Osteoblast (primary cell): ENCODE results near the gene MYOM1. TPM values are rescaled to one million over a fixed set of nuclear protein-coding genes. Genes with fewer than 3 reads are reported as not detected.
"Not testable (repeated sequence)": the region's sequence is repeated elsewhere in the genome, so short reads cannot be mapped to it uniquely, and the experiment has no call there.

Experiments used
- DNase-seq: peaks from one replicate; pipeline ENCODE4 v3.0.0; 2011; ENCODE audit warnings: low spot score, mixed read lengths; ENCODE audit not compliant: insufficient read length; ENCODE audit errors: missing footprints
- H2AFZ ChIP-seq: 2 replicates; pipeline ENCODE4 v1.6.0; 2011; ENCODE audit warnings: mild to moderate bottlenecking, low read length
- H3K27ac ChIP-seq: 2 replicates; pipeline ENCODE4 v1.5.1; 2011; ENCODE audit warnings: mild to moderate bottlenecking, low read depth, low read length, moderate library complexity
- H3K27me3 ChIP-seq: 2 replicates; pipeline ENCODE4 v1.6.0; 2012; ENCODE audit warnings: mild to moderate bottlenecking, control low read depth, inconsistent platforms, low read length, moderate library complexity; ENCODE audit not compliant: insufficient read depth
- H3K36me3 ChIP-seq: 2 replicates; pipeline ENCODE4 v1.5.1; 2011; ENCODE audit warnings: mild to moderate bottlenecking, low read length, control low read depth, moderate library complexity; ENCODE audit not compliant: insufficient read depth
- H3K4me1 ChIP-seq: 2 replicates; pipeline ENCODE4 v1.5.1; 2011; ENCODE audit warnings: mild to moderate bottlenecking, low read length, control low read depth, moderate library complexity; ENCODE audit not compliant: insufficient read depth
- H3K4me2 ChIP-seq: 2 replicates; pipeline ENCODE4 v1.6.0; 2011; ENCODE audit warnings: mild to moderate bottlenecking, low read length; ENCODE audit not compliant: insufficient read depth
- H3K4me3 ChIP-seq: fragments of 200-600 bp; sonication (generic); 3 replicates; pipeline ENCODE4 v1.5.1; 2012; ENCODE audit warnings: mild to moderate bottlenecking, low read length, inconsistent platforms; ENCODE audit not compliant: insufficient read depth
- H3K79me2 ChIP-seq: 2 replicates; pipeline ENCODE4 v1.6.0; 2012; ENCODE audit warnings: mild to moderate bottlenecking, low read length, control low read depth, inconsistent platforms; ENCODE audit not compliant: insufficient read depth
- H3K9me3 ChIP-seq: 2 replicates; pipeline ENCODE4 v1.5.1; 2011; ENCODE audit warnings: low read depth, low read length, control low read depth
- H4K20me1 ChIP-seq: 2 replicates; pipeline ENCODE4 v1.6.0; 2012; ENCODE audit warnings: mild to moderate bottlenecking, low read length, control low read depth; ENCODE audit not compliant: insufficient read depth
- total RNA-seq: library from RNA; depleted of rRNA; stranded (reverse); fragments of >200 nt; gene quantifications from 2 replicates; pipeline ENCODE4 v1.2.3, GENCODE V29; 2012
- TF ChIP-seq, protein P1 (sequence below): IDR thresholded peaks from 2 replicates; pipeline ENCODE4 v1.5.1; 2011; ENCODE audit warnings: mild to moderate bottlenecking, low read depth, low read length, moderate library complexity; ENCODE audit errors: extremely low read depth

Gene MYOM1
- total RNA-seq, 1 donor: 1.8 TPM

DNA sequence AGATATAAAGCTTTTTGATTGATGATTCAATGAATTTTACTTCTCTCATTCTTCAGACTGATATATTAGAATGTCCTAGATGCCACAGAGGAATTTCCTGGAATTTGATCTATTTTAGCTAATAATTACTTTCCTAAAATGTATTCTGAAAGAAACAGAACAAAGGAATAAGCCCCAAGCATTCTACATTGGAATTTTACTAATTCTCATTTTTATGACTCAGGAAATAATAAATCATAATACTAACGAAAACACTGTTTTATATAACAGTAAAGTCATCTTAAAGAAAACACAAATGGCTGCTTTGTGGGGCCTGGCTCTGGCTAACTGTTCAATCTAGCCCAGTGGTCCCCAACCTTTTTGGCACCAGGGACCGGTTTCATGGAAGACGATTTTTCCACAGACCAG, 138.2 kb downstream of the MYOM1 start:
- no peak overlapping the region for H2AFZ ChIP-seq
- H4K20me1 ChIP-seq: no peaks in the 10 kb centered on the region
- H3K4me2 ChIP-seq: no peak overlapping the region
- no peaks in the 10 kb centered on the region for H3K36me3 ChIP-seq
- H3K27ac ChIP-seq: no peak overlapping the region
- no peaks in the 10 kb centered on the region for H3K4me1 ChIP-seq
- no peaks in the 10 kb centered on the region for H3K27me3 ChIP-seq
- DNase-seq: no peak
- no peaks in the 10 kb centered on the region for H3K79me2 ChIP-seq
- TF ChIP-seq, protein P1, sequence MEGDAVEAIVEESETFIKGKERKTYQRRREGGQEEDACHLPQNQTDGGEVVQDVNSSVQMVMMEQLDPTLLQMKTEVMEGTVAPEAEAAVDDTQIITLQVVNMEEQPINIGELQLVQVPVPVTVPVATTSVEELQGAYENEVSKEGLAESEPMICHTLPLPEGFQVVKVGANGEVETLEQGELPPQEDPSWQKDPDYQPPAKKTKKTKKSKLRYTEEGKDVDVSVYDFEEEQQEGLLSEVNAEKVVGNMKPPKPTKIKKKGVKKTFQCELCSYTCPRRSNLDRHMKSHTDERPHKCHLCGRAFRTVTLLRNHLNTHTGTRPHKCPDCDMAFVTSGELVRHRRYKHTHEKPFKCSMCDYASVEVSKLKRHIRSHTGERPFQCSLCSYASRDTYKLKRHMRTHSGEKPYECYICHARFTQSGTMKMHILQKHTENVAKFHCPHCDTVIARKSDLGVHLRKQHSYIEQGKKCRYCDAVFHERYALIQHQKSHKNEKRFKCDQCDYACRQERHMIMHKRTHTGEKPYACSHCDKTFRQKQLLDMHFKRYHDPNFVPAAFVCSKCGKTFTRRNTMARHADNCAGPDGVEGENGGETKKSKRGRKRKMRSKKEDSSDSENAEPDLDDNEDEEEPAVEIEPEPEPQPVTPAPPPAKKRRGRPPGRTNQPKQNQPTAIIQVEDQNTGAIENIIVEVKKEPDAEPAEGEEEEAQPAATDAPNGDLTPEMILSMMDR: no peak
- no peaks in the 10 kb centered on the region for H3K9me3 ChIP-seq
- no peak overlapping the region for H3K4me3 ChIP-seq

DNA sequence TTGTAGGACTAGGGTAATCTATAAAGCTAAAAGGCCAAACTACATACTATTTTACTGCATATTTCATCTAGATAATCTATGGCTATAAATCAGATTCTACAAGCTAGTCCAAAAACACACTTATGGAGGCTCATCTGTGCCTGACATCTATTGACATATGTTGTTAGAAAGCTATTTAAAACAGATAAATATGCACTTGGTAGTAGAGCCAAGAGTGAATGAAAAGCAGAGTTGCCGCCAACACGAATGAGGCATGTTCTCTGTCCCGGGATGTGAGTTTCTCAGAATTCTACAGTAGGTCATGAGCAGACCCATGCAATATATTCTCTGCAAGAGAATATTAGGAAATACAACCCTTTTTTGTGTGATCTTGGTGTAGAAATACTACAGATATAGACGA, 140.1 kb downstream of the MYOM1 start:
- H3K4me3 ChIP-seq: no peak overlapping the region
- H3K79me2 ChIP-seq: no peaks in the 10 kb centered on the region
- no peak overlapping the region for H3K27ac ChIP-seq
- no peak overlapping the region for H3K4me2 ChIP-seq
- no peak for DNase-seq
- no peaks in the 10 kb centered on the region for H3K27me3 ChIP-seq
- no peak overlapping the region for H2AFZ ChIP-seq
- H3K9me3 ChIP-seq: no peaks in the 10 kb centered on the region
- H3K36me3 ChIP-seq: no peaks in the 10 kb centered on the region
- no peaks in the 10 kb centered on the region for H4K20me1 ChIP-seq
- H3K4me1 ChIP-seq: no peaks in the 10 kb centered on the region
- TF ChIP-seq, protein P1: no peak

DNA sequence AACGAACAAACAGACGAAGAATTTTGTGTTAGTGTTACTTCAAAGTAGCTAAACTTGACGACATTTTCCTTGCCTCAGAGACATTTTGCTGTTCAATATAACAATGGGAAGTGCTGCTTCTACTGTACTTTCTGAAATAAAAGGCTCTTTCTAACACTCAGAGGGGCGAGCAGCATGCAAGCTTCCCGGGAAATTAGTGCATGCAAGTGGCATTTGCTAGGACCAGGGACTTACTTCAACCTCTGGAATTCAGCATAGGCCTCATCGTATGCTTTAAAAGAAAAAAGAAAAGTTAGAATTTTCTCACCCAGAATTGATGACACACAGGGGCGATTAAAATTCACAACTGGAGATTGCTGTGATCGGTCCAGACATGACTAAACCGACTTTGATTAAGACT, 144.3 kb downstream of the MYOM1 start:
- H4K20me1 ChIP-seq: no peaks in the 10 kb centered on the region
- H3K27me3 ChIP-seq: no peaks in the 10 kb centered on the region
- H2AFZ ChIP-seq: no peak overlapping the region
- no peaks in the 10 kb centered on the region for H3K36me3 ChIP-seq
- no peak overlapping the region for H3K4me3 ChIP-seq
- TF ChIP-seq, protein P1: no peak
- no peaks in the 10 kb centered on the region for H3K79me2 ChIP-seq
- H3K4me1 ChIP-seq: no peaks in the 10 kb centered on the region
- no peak overlapping the region for H3K27ac ChIP-seq
- H3K4me2 ChIP-seq: no peak overlapping the region
- DNase-seq: no peak
- H3K9me3 ChIP-seq: no peaks in the 10 kb centered on the region

DNA sequence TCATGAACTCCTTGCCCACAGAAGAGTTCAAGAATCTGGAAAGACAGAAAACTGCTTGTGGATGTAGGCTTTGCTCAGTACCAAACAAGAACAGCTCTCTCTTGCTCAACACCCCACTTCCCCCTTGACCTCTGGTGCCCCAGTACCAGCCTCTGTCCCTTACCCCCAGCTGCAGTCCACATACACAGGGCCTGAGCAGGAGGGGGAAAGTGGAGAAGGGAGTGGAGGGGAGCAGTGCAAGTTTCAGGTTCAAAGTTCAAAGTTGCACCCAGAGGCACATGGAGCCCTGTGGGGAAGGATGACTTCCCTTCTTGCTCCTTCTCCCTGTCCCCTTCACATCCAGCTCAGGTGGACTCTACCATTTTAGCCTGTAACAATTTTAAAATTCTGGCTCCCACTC, 145.7 kb downstream of the MYOM1 start:
- no peaks in the 10 kb centered on the region for H3K4me1 ChIP-seq
- H4K20me1 ChIP-seq: no peaks in the 10 kb centered on the region
- TF ChIP-seq, protein P1: no peak
- no peaks in the 10 kb centered on the region for H3K36me3 ChIP-seq
- DNase-seq: no peak
- H3K9me3 ChIP-seq: no peaks in the 10 kb centered on the region
- no peak overlapping the region for H2AFZ ChIP-seq
- no peak overlapping the region for H3K4me3 ChIP-seq
- no peak overlapping the region for H3K4me2 ChIP-seq
- no peaks in the 10 kb centered on the region for H3K79me2 ChIP-seq
- no peak overlapping the region for H3K27ac ChIP-seq
- no peaks in the 10 kb centered on the region for H3K27me3 ChIP-seq

DNA sequence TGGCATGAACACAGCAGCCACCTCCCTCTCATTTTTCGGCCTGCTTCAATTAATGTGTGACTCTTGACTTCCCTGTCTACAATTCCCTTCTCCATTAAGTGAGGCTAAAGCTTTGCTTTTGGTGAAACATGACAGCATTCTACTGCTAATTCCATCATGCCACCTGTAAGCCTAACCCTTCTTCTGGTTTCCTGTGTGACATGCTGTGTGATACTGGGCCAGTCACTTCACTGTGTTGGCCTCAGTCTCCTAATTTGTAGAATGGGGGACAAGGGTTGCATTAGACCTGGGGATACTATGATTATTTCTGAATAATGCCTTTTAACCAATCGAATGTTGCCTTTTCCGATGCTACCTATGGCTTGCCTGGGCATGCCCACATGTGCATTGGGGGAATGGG, 146.4 kb downstream of the MYOM1 start:
- not testable (repeated sequence) for H3K79me2 ChIP-seq, H3K9me3 ChIP-seq, DNase-seq, H3K4me3 ChIP-seq, H3K4me2 ChIP-seq, H3K27ac ChIP-seq, H3K27me3 ChIP-seq, H3K4me1 ChIP-seq, H4K20me1 ChIP-seq, H2AFZ ChIP-seq, H3K36me3 ChIP-seq
